ENCODE data around the gene SPI1.
A peak's percentile ranks its signal among the peaks of the same experiment; 100 is the strongest.

SPI1 gene

DNA sequence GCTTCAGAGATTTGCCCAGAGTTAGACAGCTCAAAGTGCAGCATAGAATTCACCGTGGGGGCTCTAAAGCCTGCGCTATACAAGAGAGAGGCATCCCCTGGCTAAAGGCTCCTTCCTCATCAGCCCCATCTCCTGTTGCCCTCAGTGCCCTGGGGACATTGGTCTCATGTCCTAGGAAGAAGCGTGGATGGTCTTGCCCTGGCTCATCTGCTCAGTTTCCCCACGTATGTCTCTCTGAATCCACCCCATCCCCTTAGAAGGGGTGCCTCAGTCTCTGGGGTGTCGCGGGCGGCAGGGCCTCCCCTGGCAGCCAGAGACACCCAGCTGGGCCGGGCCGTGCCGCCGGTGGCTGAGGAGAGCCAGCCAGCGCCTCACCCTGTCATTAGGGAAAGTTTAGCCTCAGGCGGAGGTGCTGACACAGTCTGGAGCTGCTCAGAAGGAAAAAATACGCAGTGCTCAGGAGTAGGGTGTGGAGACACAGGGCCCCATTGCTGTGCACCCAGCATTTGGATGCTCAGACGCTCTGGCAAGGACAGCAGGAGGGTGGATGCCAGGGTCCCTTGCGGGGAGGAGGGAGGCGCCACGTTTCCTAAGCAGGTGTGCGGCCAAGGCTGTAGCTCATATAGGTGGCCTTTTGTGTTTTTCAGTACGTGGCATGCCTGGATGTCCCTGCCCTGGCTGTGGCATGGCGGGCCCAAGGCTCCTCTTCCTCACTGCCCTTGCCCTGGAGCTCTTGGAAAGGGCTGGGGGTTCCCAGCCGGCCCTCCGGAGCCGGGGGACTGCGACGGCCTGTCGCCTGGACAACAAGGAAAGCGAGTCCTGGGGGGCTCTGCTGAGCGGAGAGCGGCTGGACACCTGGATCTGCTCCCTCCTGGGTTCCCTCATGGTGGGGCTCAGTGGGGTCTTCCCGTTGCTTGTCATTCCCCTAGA, 31.4 kb upstream of the SPI1 start:
- TF ChIP-seq, protein P1, sequence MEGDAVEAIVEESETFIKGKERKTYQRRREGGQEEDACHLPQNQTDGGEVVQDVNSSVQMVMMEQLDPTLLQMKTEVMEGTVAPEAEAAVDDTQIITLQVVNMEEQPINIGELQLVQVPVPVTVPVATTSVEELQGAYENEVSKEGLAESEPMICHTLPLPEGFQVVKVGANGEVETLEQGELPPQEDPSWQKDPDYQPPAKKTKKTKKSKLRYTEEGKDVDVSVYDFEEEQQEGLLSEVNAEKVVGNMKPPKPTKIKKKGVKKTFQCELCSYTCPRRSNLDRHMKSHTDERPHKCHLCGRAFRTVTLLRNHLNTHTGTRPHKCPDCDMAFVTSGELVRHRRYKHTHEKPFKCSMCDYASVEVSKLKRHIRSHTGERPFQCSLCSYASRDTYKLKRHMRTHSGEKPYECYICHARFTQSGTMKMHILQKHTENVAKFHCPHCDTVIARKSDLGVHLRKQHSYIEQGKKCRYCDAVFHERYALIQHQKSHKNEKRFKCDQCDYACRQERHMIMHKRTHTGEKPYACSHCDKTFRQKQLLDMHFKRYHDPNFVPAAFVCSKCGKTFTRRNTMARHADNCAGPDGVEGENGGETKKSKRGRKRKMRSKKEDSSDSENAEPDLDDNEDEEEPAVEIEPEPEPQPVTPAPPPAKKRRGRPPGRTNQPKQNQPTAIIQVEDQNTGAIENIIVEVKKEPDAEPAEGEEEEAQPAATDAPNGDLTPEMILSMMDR (IDR thresholded peaks at IDR 0.05), result no peak

- TF ChIP-seq, protein P1 (IDR thresholded peaks at IDR 0.05), result no peak
These were observed 30.5 kb upstream of the SPI1 start for GRCh38 chr11:47408598-47409439.

DNA sequence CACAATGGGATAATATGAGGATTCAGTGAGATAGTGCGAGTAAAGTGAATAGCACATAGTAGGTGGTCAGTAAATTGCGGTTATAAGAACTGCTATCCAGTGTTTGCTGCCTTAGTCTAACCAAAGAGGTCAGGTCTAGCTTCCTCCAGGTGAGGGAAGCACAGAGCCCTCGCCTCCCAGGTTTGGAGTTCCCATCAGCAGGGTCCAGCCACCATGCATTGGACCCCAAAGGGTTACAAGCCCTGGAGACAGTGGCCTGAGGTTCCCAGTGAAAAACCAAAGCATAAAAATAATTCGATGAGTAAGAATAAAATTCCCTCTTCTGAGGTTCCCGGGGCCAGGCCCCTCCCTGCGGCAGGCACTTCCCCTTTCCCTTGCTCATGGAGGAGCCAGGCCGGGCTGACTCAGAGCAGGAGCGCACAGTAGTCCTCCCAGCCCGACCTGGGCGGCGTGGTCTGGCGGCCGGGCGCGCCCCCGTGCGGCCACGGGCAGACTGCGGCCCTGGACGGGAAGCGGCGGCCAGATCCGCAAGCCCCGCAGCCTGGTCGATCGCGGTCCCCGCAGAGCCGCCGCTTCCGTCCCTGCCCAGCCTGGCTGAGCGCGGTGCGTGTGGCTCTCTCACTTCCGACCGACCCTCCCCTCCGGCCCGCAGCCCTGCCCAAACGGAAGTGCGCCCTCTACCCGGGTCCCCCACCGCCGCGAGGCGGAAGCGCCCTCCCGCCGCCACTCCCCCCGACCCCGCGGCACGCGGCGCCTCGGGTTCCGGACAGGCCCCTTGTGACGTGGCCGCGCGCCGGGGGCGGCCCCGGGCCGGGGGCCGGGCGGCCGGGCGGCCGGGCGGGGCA, 29.6 kb upstream of the SPI1 start, which contains the start of gene SLC39A13:
Gene SLC39A13 (plus strand): TSS at position 845 of the 845 bp plus-strand sequence. CDS start 1,505 bp downstream, outside the sequence.
- TF ChIP-seq, protein P1 (IDR thresholded peaks at IDR 0.05), result peak; percentile 88

GRCh38 chr11:47406896-47407745, 28.8 kb upstream of the SPI1 start:
- TF ChIP-seq, protein P1 (IDR thresholded peaks at IDR 0.05), result no peak

GRCh38 chr11:47403571-47403970, 25.2 kb upstream of the SPI1 start:
- TF ChIP-seq, protein P1 (IDR thresholded peaks at IDR 0.05), result no peak

GRCh38 chr11:47403135-47403534, 24.8 kb upstream of the SPI1 start:
- TF ChIP-seq, protein P1 (IDR thresholded peaks at IDR 0.05), result no peak

Measured in LNCAP (cell line).